SK-N-SH (cell line): ENCODE data around the gene DISP1. TPM values are rescaled to one million over a fixed set of nuclear protein-coding genes. Genes with fewer than 3 reads are reported as not detected.

Experiments used
- CTCF ChIA-PET: fragments of 300-600, 350-600 bp; formaldehyde crosslinking; extraction: SDS; loops from one replicate; lab custom pipeline; 2021; lab: Yijun Ruan, JAX
- POLR2A ChIA-PET: fragments of 350-600 bp; sonication (Branson Sonifier 250); formaldehyde crosslinking; extraction: SDS; loops from one replicate; lab custom pipeline; 2020; ENCODE audit warnings: antibody characterized with exemption, inconsistent platforms; lab: Yijun Ruan, JAX
- DNase-seq: peaks from one replicate; pipeline ENCODE4 v3.0.0; 2012
- H2AFZ ChIP-seq: fragments of 200-600 bp; sonication (generic); 2 replicates; pipeline ENCODE4 v1.8.1; 2016; ENCODE audit warnings: antibody characterized with exemption, mild to moderate bottlenecking, low read depth
- H3F3A ChIP-seq: fragments of 200-600 bp; sonication (generic); replicated peaks from 2 replicates; pipeline ENCODE3; 2016; ENCODE audit warnings: antibody characterized with exemption, mild to moderate bottlenecking; ENCODE audit not compliant: insufficient read depth
- H3K27ac ChIP-seq, 2 experiments: fragments of 200-500 bp in 1 of 2; fragments of 200-600 bp in 1 of 2; sonication (Bioruptor generic) in 1 of 2; sonication (generic), shearing (Covaris generic) in 1 of 2; 2 replicates each; pipeline versions ENCODE4 v1.5.1 to v1.6.1; 2014 to 2016; ENCODE audit warnings: low read depth in 2 of 2, inconsistent platforms in 1 of 2, low read length in 1 of 2, mild to moderate bottlenecking in 1 of 2, mixed read lengths in 1 of 2
- H3K27me3 ChIP-seq: fragments of 200-600 bp; sonication (generic), shearing (Covaris generic); 2 replicates; pipeline ENCODE4 v1.6.1; 2016; ENCODE audit warnings: mixed run types; ENCODE audit not compliant: insufficient read depth
- H3K36me3 ChIP-seq, 2 experiments: fragments of 200-500 bp in 1 of 2; fragments of 200-600 bp in 1 of 2; sonication (Bioruptor generic) in 1 of 2; sonication (generic) in 1 of 2; replicated peaks in 1 of 2; 2 replicates each; pipeline versions ENCODE3 to v1.5.1; 2014 to 2016; ENCODE audit warnings: low read length in 1 of 2, mild to moderate bottlenecking in 1 of 2; ENCODE audit not compliant: insufficient read depth in 2 of 2, control insufficient read depth in 1 of 2
- H3K4me1 ChIP-seq, 2 experiments: fragments of 200-500 bp in 1 of 2; fragments of 200-600 bp in 1 of 2; sonication (Bioruptor generic) in 1 of 2; sonication (generic), shearing (Covaris generic) in 1 of 2; 2 replicates each; pipeline versions ENCODE4 v1.5.1 to v1.6.1; 2014 to 2016; ENCODE audit warnings: low read depth in 1 of 2, low read length in 1 of 2, mixed run types in 1 of 2; ENCODE audit not compliant: insufficient read depth in 2 of 2, control insufficient read depth in 1 of 2
- H3K4me2 ChIP-seq: fragments of 200-600 bp; sonication (generic), shearing (Covaris generic); 2 replicates; pipeline ENCODE4 v1.6.1; 2017; ENCODE audit warnings: mixed run types
- H3K4me3 ChIP-seq, 2 experiments: fragments of 200-500 bp in 1 of 2; fragments of 200-600 bp in 1 of 2; sonication (Bioruptor generic) in 1 of 2; sonication (generic), shearing (Covaris generic) in 1 of 2; 2 replicates each; pipeline versions ENCODE4 v1.5.1 to v1.8.1; 2014 to 2016; ENCODE audit warnings: low read depth in 2 of 2, inconsistent platforms in 1 of 2, low read length in 1 of 2, mild to moderate bottlenecking in 1 of 2, mixed read lengths in 1 of 2, moderate library complexity in 1 of 2
- H3K79me2 ChIP-seq: fragments of 200-600 bp; sonication (generic); 2 replicates; pipeline ENCODE4 v1.8.1; 2017; ENCODE audit warnings: mild to moderate bottlenecking; ENCODE audit not compliant: insufficient read depth
- H3K9ac ChIP-seq: fragments of 200-600 bp; sonication (generic); 2 replicates; pipeline ENCODE4 v1.6.1; 2017; ENCODE audit warnings: mixed run types
- H3K9me2 ChIP-seq: fragments of 200-600 bp; sonication (generic); 2 replicates; pipeline ENCODE4 v1.6.1; 2017; ENCODE audit warnings: mixed run types
- H3K9me3 ChIP-seq: fragments of 200-600 bp; sonication (generic); 2 replicates; pipeline ENCODE4 v1.6.1; 2017; ENCODE audit warnings: mixed run types, mild to moderate bottlenecking, moderate library complexity
- H4K20me1 ChIP-seq: fragments of 200-600 bp; sonication (generic); 2 replicates; pipeline ENCODE4 v1.6.1; 2017; ENCODE audit warnings: mild to moderate bottlenecking, mixed run types; ENCODE audit not compliant: insufficient read depth
- CHD2 ChIP-seq: fragments of 150-350 bp; IDR thresholded peaks from 2 replicates; pipeline ENCODE4 v1.6.1; 2018; ENCODE audit warnings: low read length; ENCODE audit not compliant: partially characterized antibody
- CTCF ChIP-seq: fragments of 200-600 bp; sonication (generic); IDR thresholded peaks from 2 replicates; pipeline ENCODE4 v1.6.1; 2017; ENCODE audit warnings: antibody characterized with exemption, mild to moderate bottlenecking, moderate library complexity
- IRF3 ChIP-seq: fragments of 150-350 bp; IDR thresholded peaks from 2 replicates; pipeline ENCODE4 v1.6.1; 2016; ENCODE audit warnings: mild to moderate bottlenecking, low read depth, low read length
- POLR2AphosphoS5 ChIP-seq: IDR thresholded peaks from 2 replicates; pipeline ENCODE4 v1.6.1; 2012; ENCODE audit warnings: low read depth, low read length
- RCOR1 ChIP-seq: fragments of 150-350 bp; IDR thresholded peaks from 2 replicates; pipeline ENCODE4 v1.6.1; 2017; ENCODE audit warnings: antibody characterized with exemption, low read length
- TEAD4 ChIP-seq: IDR thresholded peaks from 2 replicates; pipeline ENCODE4 v1.4.0; 2012; ENCODE audit warnings: mild to moderate bottlenecking, borderline replicate concordance; ENCODE audit not compliant: insufficient read depth
- USF2 ChIP-seq: fragments of 150-350 bp; IDR thresholded peaks from 2 replicates; pipeline ENCODE4 v1.6.1; 2017; ENCODE audit warnings: antibody characterized with exemption, low read length, low read depth, borderline replicate concordance
- polyA plus RNA-seq, 3 experiments: library from polyadenylated mRNA; depleted of rRNA; stranded (reverse); fragments of >200 nt; gene quantifications; 2 replicates each; pipeline ENCODE4 v1.2.3, GENCODE V29; 2012
- TF ChIP-seq, protein P1 (sequence below): IDR thresholded peaks from 2 replicates; pipeline ENCODE4 v1.6.1; 2012; ENCODE audit warnings: mild to moderate bottlenecking, low read depth, low read length, moderate library complexity

The DISP1 gene
- polyA plus RNA-seq, 1 of the 3 experiments (the other 2 are of a cell fraction) = 4.4 TPM

DNA sequence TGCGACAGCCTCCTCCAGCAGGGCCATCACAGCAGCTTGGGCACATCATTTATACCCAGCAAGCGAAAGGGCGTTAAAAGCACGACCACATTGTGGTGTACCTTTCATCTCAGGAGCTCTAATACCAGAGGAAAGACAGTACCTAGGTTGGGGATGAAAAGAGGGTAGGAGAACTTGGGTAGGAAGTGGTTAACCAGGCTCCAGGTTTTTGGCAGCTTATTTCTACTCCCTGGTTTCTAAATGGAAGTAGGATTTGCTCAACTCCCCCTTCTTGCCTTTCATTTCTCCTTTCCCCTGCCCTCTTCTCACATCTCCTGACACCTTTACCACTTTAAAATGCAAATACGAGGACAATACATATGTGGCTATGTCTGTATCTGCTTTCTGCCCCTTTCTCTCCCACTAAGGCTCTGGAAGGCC is 47.7 kb upstream of the DISP1 start (continued):
- TF ChIP-seq, protein P1, sequence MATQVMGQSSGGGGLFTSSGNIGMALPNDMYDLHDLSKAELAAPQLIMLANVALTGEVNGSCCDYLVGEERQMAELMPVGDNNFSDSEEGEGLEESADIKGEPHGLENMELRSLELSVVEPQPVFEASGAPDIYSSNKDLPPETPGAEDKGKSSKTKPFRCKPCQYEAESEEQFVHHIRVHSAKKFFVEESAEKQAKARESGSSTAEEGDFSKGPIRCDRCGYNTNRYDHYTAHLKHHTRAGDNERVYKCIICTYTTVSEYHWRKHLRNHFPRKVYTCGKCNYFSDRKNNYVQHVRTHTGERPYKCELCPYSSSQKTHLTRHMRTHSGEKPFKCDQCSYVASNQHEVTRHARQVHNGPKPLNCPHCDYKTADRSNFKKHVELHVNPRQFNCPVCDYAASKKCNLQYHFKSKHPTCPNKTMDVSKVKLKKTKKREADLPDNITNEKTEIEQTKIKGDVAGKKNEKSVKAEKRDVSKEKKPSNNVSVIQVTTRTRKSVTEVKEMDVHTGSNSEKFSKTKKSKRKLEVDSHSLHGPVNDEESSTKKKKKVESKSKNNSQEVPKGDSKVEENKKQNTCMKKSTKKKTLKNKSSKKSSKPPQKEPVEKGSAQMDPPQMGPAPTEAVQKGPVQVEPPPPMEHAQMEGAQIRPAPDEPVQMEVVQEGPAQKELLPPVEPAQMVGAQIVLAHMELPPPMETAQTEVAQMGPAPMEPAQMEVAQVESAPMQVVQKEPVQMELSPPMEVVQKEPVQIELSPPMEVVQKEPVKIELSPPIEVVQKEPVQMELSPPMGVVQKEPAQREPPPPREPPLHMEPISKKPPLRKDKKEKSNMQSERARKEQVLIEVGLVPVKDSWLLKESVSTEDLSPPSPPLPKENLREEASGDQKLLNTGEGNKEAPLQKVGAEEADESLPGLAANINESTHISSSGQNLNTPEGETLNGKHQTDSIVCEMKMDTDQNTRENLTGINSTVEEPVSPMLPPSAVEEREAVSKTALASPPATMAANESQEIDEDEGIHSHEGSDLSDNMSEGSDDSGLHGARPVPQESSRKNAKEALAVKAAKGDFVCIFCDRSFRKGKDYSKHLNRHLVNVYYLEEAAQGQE = no peak
- TF ChIP-seq POLR2AphosphoS5 = no peak

GRCh38 chr1:222768592-222768991 is 46.2 kb upstream of the DISP1 start:
- CTCF ChIA-PET = no interaction called here
- DNase-seq = no peak
- Histone ChIP-seq H2AFZ (no peak overlapping the region), H4K20me1 (no peaks in the 10 kb centered on the region), H3K4me1 (no peaks in the 10 kb centered on the region), H3K27me3 (no peaks in the 10 kb centered on the region; the same call in 1 of the 2 replicates), H3K27ac (no peak overlapping the region), H3K36me3 (no peaks in the 10 kb centered on the region), H3K79me2 (no peaks in the 10 kb centered on the region), H3K9me2 (no peaks in the 10 kb centered on the region), H3K4me2 (no peak overlapping the region), H3K9ac (no peak overlapping the region), H3K9me3 (peaks cover 5% of the 10 kb centered on the region; the same call in 1 of the 2 replicates), H3K4me3 (no peak overlapping the region), H3F3A (no peaks in the 10 kb centered on the region)
- TF ChIP-seq CTCF (no peak), RCOR1 (no peak), CHD2 (no peak), IRF3 (no peak), TEAD4 (no peak), USF2 (no peak)
- POLR2A ChIA-PET = no interaction called here
